IMR-90 (cell line): ENCODE data around the gene VAC14. TPM values are rescaled to one million over a fixed set of nuclear protein-coding genes. Genes with fewer than 3 reads are reported as not detected.
A peak's percentile ranks its signal among the peaks of the same experiment; 100 is the strongest.

Experiments used
- ATAC-seq: fragments of 200-7000 bp; cut with Tn5 transposase; 2 replicates; pipeline ENCODE4 v1.9.1; 2020; ENCODE audit warnings: low read depth, mild to moderate bottlenecking, moderate library complexity
- BruUV-seq: library from RNA; stranded (reverse); fragments of 400-500 nt; replicated peaks from 2 replicates; lab custom pipeline; 2021; lab: Mats Ljungman, UMichigan
- CTCF ChIA-PET: fragments of 300-600 bp; formaldehyde crosslinking; extraction: SDS; loops from one replicate; lab custom pipeline; 2021; ENCODE audit warnings: antibody characterized with exemption; lab: Yijun Ruan, JAX
- POLR2A ChIA-PET: fragments of 300-600 bp; sonication (Branson Sonifier 250); formaldehyde crosslinking; loops from one replicate; lab custom pipeline; 2022; ENCODE audit warnings: antibody characterized with exemption; ENCODE audit not compliant: unreplicated experiment; lab: Charles Lee
- DNase-seq: peaks from one replicate; pipeline ENCODE4 v3.0.0; 2013
- H2AFZ ChIP-seq: replicated peaks from 2 replicates; pipeline ENCODE3; 2013; ENCODE audit warnings: low read length, mild to moderate bottlenecking; ENCODE audit not compliant: poor library complexity
- H2AK5ac ChIP-seq: 2 replicates; pipeline ENCODE4 v1.6.1; 2013; ENCODE audit warnings: low read depth, low read length, inconsistent platforms
- H2AK9ac ChIP-seq: replicated peaks from 2 replicates; pipeline ENCODE3; 2013; ENCODE audit warnings: mild to moderate bottlenecking, low read depth, low read length, moderate library complexity; ENCODE audit not compliant: poor library complexity
- H2BK120ac ChIP-seq: 2 replicates; pipeline ENCODE4 v1.6.1; 2013; ENCODE audit warnings: low read depth, low read length, inconsistent platforms
- H2BK15ac ChIP-seq: 3 replicates; pipeline ENCODE4 v1.6.1; 2013; ENCODE audit warnings: low read depth, low read length, inconsistent platforms
- H2BK20ac ChIP-seq: 2 replicates; pipeline ENCODE4 v1.6.1; 2013; ENCODE audit warnings: low read depth, mild to moderate bottlenecking, inconsistent platforms, low read length, moderate library complexity
- H2BK5ac ChIP-seq: 2 replicates; pipeline ENCODE4 v1.6.1; 2013; ENCODE audit warnings: mild to moderate bottlenecking, low read depth, low read length, inconsistent platforms; ENCODE audit not compliant: poor library complexity, severe bottlenecking
- H3K14ac ChIP-seq: replicated peaks from 2 replicates; pipeline ENCODE4 v1.6.1; 2013; ENCODE audit warnings: low read depth, low read length, inconsistent platforms
- H3K18ac ChIP-seq: 2 replicates; pipeline ENCODE4 v1.6.1; 2013; ENCODE audit warnings: low read depth, low read length, control low read depth
- H3K23ac ChIP-seq: 2 replicates; pipeline ENCODE4 v1.6.1; 2013; ENCODE audit warnings: low read depth, low read length, inconsistent platforms
- H3K27ac ChIP-seq: 2 replicates; pipeline ENCODE4 v1.5.1; 2013; ENCODE audit warnings: mild to moderate bottlenecking, control low read depth, low read length; ENCODE audit not compliant: insufficient read depth
- H3K27me3 ChIP-seq: 2 replicates; pipeline ENCODE4 v1.6.1; 2013; ENCODE audit warnings: low read length; ENCODE audit not compliant: control insufficient read depth, insufficient read depth
- H3K36me3 ChIP-seq: 2 replicates; pipeline ENCODE4 v1.6.1; 2013; ENCODE audit warnings: low read length, mixed read lengths; ENCODE audit not compliant: control insufficient read depth, insufficient read depth
- H3K4ac ChIP-seq: 2 replicates; pipeline ENCODE4 v1.6.1; 2013; ENCODE audit warnings: low read depth, low read length, inconsistent platforms
- H3K4me1 ChIP-seq: 2 replicates; pipeline ENCODE4 v1.6.1; 2013; ENCODE audit warnings: low read length, mixed read lengths; ENCODE audit not compliant: control insufficient read depth, insufficient read depth
- H3K4me2 ChIP-seq: 2 replicates; pipeline ENCODE4 v1.6.1; 2013; ENCODE audit warnings: low read depth, mild to moderate bottlenecking, control low read depth, low read length, moderate library complexity
- H3K4me3 ChIP-seq: 2 replicates; pipeline ENCODE4 v1.5.1; 2013; ENCODE audit warnings: low read depth, mild to moderate bottlenecking, control low read depth, low read length, moderate library complexity; ENCODE audit not compliant: insufficient read depth
- H3K56ac ChIP-seq: 2 replicates; pipeline ENCODE4 v1.6.1; 2013; ENCODE audit warnings: low read length, inconsistent platforms; ENCODE audit not compliant: insufficient read depth; ENCODE audit errors: extremely low read depth
- H3K79me1 ChIP-seq, 2 experiments: 2 replicates each; pipeline ENCODE4 v1.6.1; 2013; ENCODE audit warnings: low read length in 2 of 2, inconsistent platforms in 1 of 2, low read depth in 1 of 2
- H3K9ac ChIP-seq: 2 replicates; pipeline ENCODE4 v1.6.1; 2013; ENCODE audit warnings: low read depth, low read length, control low read depth
- H3K9me1 ChIP-seq: 2 replicates; pipeline ENCODE4 v1.6.1; 2013; ENCODE audit warnings: low read length, inconsistent platforms; ENCODE audit not compliant: insufficient read depth
- H3K9me3 ChIP-seq: 2 replicates; pipeline ENCODE4 v1.6.1; 2013; ENCODE audit warnings: low read length; ENCODE audit not compliant: control insufficient read depth, insufficient read depth
- H4K20me1 ChIP-seq: 2 replicates; pipeline ENCODE4 v1.6.1; 2013; ENCODE audit warnings: low read length, inconsistent platforms; ENCODE audit not compliant: insufficient read depth
- H4K5ac ChIP-seq: 2 replicates; pipeline ENCODE4 v1.6.1; 2013; ENCODE audit warnings: mild to moderate bottlenecking, low read depth, low read length, control low read depth
- H4K8ac ChIP-seq, 2 experiments: 2 replicates each; pipeline ENCODE4 v1.6.1; 2013; ENCODE audit warnings: low read depth in 2 of 2, low read length in 2 of 2, control low read depth in 1 of 2, inconsistent platforms in 1 of 2
- H4K91ac ChIP-seq: 2 replicates; pipeline ENCODE4 v1.6.1; 2013; ENCODE audit warnings: low read depth, low read length, inconsistent platforms; ENCODE audit not compliant: insufficient read depth
- BHLHE40 ChIP-seq: fragments of 150-350 bp; IDR thresholded peaks from 2 replicates; pipeline ENCODE4 v1.6.1; 2016; ENCODE audit warnings: mild to moderate bottlenecking, low read depth, low read length
- CTCF ChIP-seq: conservative IDR thresholded peaks from 2 replicates; pipeline ENCODE4 v1.5.1; 2012; ENCODE audit warnings: mild to moderate bottlenecking, low read depth, low read length, improper control_type of control experiment
- MAFK ChIP-seq: IDR thresholded peaks from 2 replicates; pipeline ENCODE4 v1.6.1; 2012; ENCODE audit warnings: low read depth, low read length, improper control_type of control experiment
- MXI1 ChIP-seq: IDR thresholded peaks from 2 replicates; pipeline ENCODE4 v1.6.1; 2012; ENCODE audit warnings: low read depth, mild to moderate bottlenecking, low read length, moderate library complexity, borderline replicate concordance
- RCOR1 ChIP-seq: IDR thresholded peaks from 2 replicates; pipeline ENCODE4 v1.6.1; 2012; ENCODE audit warnings: mild to moderate bottlenecking, low read length, improper control_type of control experiment; ENCODE audit not compliant: insufficient replicate concordance
- WGBS, 2 experiments: methylation state at CpG; one replicate each; pipeline versions ENCODE4 v1.1.5 to v1.1.7; 2013; ENCODE audit warnings: missing lambda C conversion rate in 2 of 2; ENCODE audit not compliant: insufficient read length in 1 of 2; ENCODE audit errors: extremely low coverage in 2 of 2; 5-methylcytosine and 5-hydroxymethylcytosine counted together
- dilution Hi-C: fragments of 300-500 bp; cut with HindIII; formaldehyde crosslinking; loops from one replicate; pipeline ENCODE4 v1.14.3; 2018; ENCODE audit warnings: low sequenced_read_pairs; ENCODE audit not compliant: unreplicated experiment
- in situ Hi-C: fragments of 300-500 bp; cut with MboI; formaldehyde crosslinking; loops from 3 replicates; pipeline ENCODE4 v1.14.3; 2019; ENCODE audit warnings: low sequenced_read_pairs, inconsistent platforms, mixed read lengths
- intact Hi-C: fragments of 100-400 bp; cut with micrococcal nuclease; formaldehyde crosslinking; loops from 2 replicates; pipeline ENCODE4 v1.10.0; 2022
- polyA plus RNA-seq, 3 experiments: library from polyadenylated mRNA; depleted of rRNA; stranded (reverse); fragments of >200 nt; gene quantifications; 2 replicates each; pipeline ENCODE4 v1.2.3, GENCODE V29; 2012; ENCODE audit warnings: low replicate concordance in 1 of 3
- total RNA-seq: library from RNA; depleted of rRNA; stranded (reverse); fragments of >200 nt; gene quantifications from 2 replicates; pipeline ENCODE4 v1.2.3, GENCODE V29; 2012

Gene VAC14
- total and polyA plus RNA-seq, 2 of the 4 experiments (the other 2 are of a cell fraction): 21.1 to 40.2 TPM

- H3K27ac ChIP-seq: peak overlapping the region; percentile 79
- peak; percentile 81 for TF ChIP-seq BHLHE40
- no peak for TF ChIP-seq MXI1
- no peak for TF ChIP-seq CTCF
- TF ChIP-seq MAFK: peak; percentile 72
- no peak for TF ChIP-seq RCOR1
- H4K91ac ChIP-seq: peak overlapping the region; percentile 84
- H2BK120ac ChIP-seq: peak overlapping the region; percentile 96
- in situ Hi-C loops: loop anchor here (5.0 kb wide), 1 partner anchor 48 kb away; the partner anchor contains the start of gene MTSS2
- DNase-seq: peak; percentile 90
- dilution Hi-C loops: no loop called here
- peaks cover 0 to 60% of the 10 kb centered on the region in 2 experiments; a peak in 3 of 4 replicates for H3K79me1 ChIP-seq
- peak overlapping the region; percentile 78 for H2AFZ ChIP-seq
- peak overlapping the region; percentile 94 for H2AK9ac ChIP-seq
- H3K4me2 ChIP-seq: no peak overlapping the region
- ATAC-seq: peak; percentile 45
- peak overlapping the region; percentile 90 for H3K14ac ChIP-seq
- peak overlapping the region; percentile 94 for H3K4ac ChIP-seq
- peak overlapping the region; percentile 92; the same call in 2 of the 3 replicates for H2BK15ac ChIP-seq
- H3K18ac ChIP-seq: peak overlapping the region; percentile 30
- CTCF ChIA-PET: interaction anchor here (1.2 to 1.5 kb wide), 2 partner anchors 21 to 36 kb away, joined by 5 to 7 read pairs; no protein-coding TSS in a partner anchor
- H3K9me3 ChIP-seq: no peaks in the 10 kb centered on the region
- peak overlapping the region; percentile 64; the same call in 1 of the 2 replicates for H3K56ac ChIP-seq
- peak overlapping the region; percentile 95 for H2BK20ac ChIP-seq
- H3K4me1 ChIP-seq: peaks cover 45% of the 10 kb centered on the region
- 95% methylated on average over 4 of the region's 13 CpGs; no CpG with 5 or more reads in 1 of the 2 experiments for WGBS, 2 experiments
- peak overlapping the region; percentile 9 for H4K5ac ChIP-seq
- intact Hi-C loops: no loop called here
- no peaks in the 10 kb centered on the region for H3K27me3 ChIP-seq
- peak overlapping the region; percentile 92 for H2BK5ac ChIP-seq
- H3K9ac ChIP-seq: peak overlapping the region; percentile 9; the same call in 1 of the 2 replicates
- no peaks in the 10 kb centered on the region for H4K20me1 ChIP-seq
- H3K9me1 ChIP-seq: peaks cover 30% of the 10 kb centered on the region
- BruUV-seq: no TSS peak
- H3K23ac ChIP-seq: peak overlapping the region; percentile 92
- H3K4me3 ChIP-seq: no peak overlapping the region
- H3K36me3 ChIP-seq: peaks cover 4% of the 10 kb centered on the region; the same call in 1 of the 2 replicates
- peak overlapping the region; percentile 19 to 90; a peak in 3 of 4 replicates for H4K8ac ChIP-seq
- H2AK5ac ChIP-seq: peak overlapping the region; percentile 98
- POLR2A ChIA-PET: interaction anchor here (1.9 kb wide), 1 partner anchor 20 kb away, joined by 6 read pairs; no protein-coding TSS in a partner anchor
Measured at GRCh38 chr16:70735141-70735979, 65.6 kb downstream of the VAC14 start.
